ENCODE results near the gene KPRP. TPM values are rescaled to one million over a fixed set of nuclear protein-coding genes. Genes with fewer than 3 reads are reported as not detected.

Gene KPRP
- total RNA-seq, 1 experiment from 2014 or later: not detected

DNA sequence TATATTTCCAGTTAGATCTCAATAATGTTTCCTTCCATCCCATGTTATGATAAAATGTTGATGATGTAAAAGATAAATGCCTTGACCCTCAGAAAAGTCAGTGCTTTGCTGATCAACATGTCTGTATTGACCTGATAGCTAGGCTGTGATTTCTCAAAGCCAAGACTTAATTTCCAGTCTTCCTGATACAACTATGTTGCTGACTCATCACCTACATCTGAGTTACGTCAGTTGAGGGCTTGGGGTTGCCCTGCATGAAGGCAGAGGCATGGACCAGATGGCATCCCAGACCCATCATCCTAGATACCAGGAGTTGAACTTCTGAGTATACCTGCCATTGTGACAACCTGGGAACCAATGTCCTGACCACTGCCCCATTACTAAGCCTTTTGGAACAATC is 43.5 kb downstream of the KPRP start:
- no peak overlapping the region for H3K27ac ChIP-seq (ENCODE audit: low read length)
- TF ChIP-seq TCF7L2 (IDR thresholded peaks at IDR 0.05; ENCODE audit: low read depth, low read length) (no peak), POLR2AphosphoS5 (IDR thresholded peaks at IDR 0.05; ENCODE audit: low read depth, low read length) (no peak), SIN3A (IDR thresholded peaks at IDR 0.05; ENCODE audit: borderline replicate concordance, insufficient read depth, low read depth, low read length) (no peak)
- TF ChIP-seq, protein P1, sequence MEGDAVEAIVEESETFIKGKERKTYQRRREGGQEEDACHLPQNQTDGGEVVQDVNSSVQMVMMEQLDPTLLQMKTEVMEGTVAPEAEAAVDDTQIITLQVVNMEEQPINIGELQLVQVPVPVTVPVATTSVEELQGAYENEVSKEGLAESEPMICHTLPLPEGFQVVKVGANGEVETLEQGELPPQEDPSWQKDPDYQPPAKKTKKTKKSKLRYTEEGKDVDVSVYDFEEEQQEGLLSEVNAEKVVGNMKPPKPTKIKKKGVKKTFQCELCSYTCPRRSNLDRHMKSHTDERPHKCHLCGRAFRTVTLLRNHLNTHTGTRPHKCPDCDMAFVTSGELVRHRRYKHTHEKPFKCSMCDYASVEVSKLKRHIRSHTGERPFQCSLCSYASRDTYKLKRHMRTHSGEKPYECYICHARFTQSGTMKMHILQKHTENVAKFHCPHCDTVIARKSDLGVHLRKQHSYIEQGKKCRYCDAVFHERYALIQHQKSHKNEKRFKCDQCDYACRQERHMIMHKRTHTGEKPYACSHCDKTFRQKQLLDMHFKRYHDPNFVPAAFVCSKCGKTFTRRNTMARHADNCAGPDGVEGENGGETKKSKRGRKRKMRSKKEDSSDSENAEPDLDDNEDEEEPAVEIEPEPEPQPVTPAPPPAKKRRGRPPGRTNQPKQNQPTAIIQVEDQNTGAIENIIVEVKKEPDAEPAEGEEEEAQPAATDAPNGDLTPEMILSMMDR (IDR thresholded peaks at IDR 0.05): no peak
- TF ChIP-seq, protein P2, sequence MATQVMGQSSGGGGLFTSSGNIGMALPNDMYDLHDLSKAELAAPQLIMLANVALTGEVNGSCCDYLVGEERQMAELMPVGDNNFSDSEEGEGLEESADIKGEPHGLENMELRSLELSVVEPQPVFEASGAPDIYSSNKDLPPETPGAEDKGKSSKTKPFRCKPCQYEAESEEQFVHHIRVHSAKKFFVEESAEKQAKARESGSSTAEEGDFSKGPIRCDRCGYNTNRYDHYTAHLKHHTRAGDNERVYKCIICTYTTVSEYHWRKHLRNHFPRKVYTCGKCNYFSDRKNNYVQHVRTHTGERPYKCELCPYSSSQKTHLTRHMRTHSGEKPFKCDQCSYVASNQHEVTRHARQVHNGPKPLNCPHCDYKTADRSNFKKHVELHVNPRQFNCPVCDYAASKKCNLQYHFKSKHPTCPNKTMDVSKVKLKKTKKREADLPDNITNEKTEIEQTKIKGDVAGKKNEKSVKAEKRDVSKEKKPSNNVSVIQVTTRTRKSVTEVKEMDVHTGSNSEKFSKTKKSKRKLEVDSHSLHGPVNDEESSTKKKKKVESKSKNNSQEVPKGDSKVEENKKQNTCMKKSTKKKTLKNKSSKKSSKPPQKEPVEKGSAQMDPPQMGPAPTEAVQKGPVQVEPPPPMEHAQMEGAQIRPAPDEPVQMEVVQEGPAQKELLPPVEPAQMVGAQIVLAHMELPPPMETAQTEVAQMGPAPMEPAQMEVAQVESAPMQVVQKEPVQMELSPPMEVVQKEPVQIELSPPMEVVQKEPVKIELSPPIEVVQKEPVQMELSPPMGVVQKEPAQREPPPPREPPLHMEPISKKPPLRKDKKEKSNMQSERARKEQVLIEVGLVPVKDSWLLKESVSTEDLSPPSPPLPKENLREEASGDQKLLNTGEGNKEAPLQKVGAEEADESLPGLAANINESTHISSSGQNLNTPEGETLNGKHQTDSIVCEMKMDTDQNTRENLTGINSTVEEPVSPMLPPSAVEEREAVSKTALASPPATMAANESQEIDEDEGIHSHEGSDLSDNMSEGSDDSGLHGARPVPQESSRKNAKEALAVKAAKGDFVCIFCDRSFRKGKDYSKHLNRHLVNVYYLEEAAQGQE (IDR thresholded peaks at IDR 0.05; ENCODE audit: insufficient read depth in 1 of 2, low read depth in 2 of 2, low read length in 1 of 2): no peak
- ChIA-PET CTCF (no interaction called here), POLR2A (no interaction called here)
- intact Hi-C loops (cut with micrococcal nuclease; ENCODE audit: unreplicated experiment): no loop called here
- no peaks in the 10 kb centered on the region for H3K36me3 ChIP-seq (ENCODE audit: control insufficient read depth, insufficient read depth, low read length)
- ATAC-seq: no peak
- H3K4me1 ChIP-seq (ENCODE audit: control insufficient read depth, insufficient read depth, low read length): no peaks in the 10 kb centered on the region
- DNase-seq (ENCODE audit: low read depth, low spot score): no peak
- in situ Hi-C loops (cut with HindIII; ENCODE audit: low pct_unique_long_range_greater_than_20kb, low sequenced_read_pairs): no loop called here
- H3K9me3 ChIP-seq (ENCODE audit: control insufficient read depth, insufficient read depth, low read depth, low read length): no peaks in the 10 kb centered on the region
- no TSS peak for BruUV-seq (replicated peaks)
- H3K27me3 ChIP-seq (ENCODE audit: control insufficient read depth, insufficient read depth, low read length): peaks cover 2% of the 10 kb centered on the region; the same call in 1 of the 2 replicates
- H3K4me3 ChIP-seq (ENCODE audit: low read depth in 2 of 2, low read length in 2 of 2): no peak overlapping the region

DNA sequence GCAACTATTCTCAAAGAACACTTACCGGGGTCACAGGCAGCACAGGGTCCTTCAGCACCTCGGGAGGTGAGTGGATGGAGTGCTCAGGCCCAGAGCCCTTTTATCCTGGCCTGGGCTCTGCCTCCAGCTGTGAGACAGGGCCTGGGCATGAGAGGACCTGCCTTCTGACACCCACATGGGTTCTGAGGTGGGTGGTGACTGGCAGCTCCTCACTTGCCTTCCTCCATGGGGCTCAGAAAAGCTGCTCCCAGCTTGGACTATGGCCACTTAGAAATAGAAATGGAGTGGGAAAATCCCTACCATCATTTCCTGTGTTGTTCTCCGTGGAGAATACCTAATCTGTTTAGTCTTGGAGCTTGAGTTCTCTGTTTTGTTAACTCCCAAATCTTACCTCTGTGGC is 48.8 kb downstream of the KPRP start, which contains the start of gene LCE1C:
TSS of gene LCE1C (minus strand) at position 76 of the 400 bp plus-strand sequence. CDS start 1,173 bp downstream, outside the sequence.
- no peaks in the 10 kb centered on the region for H3K4me1 ChIP-seq (ENCODE audit: control insufficient read depth, insufficient read depth, low read length)
- no peak within 1 kb of the TSS for H3K4me3 ChIP-seq (ENCODE audit: low read depth in 2 of 2, low read length in 2 of 2)
- intact Hi-C loops (cut with micrococcal nuclease; ENCODE audit: unreplicated experiment): no loop called here
- no peak for DNase-seq (ENCODE audit: low read depth, low spot score)
- ChIA-PET POLR2A (no interaction called here), CTCF (no interaction called here)
- peaks cover 7% of the 10 kb centered on the region; the same call in 1 of the 2 replicates for H3K27me3 ChIP-seq (ENCODE audit: control insufficient read depth, insufficient read depth, low read length)
- no peaks in the 10 kb centered on the region for H3K9me3 ChIP-seq (ENCODE audit: control insufficient read depth, insufficient read depth, low read depth, low read length)
- TF ChIP-seq TCF7L2 (IDR thresholded peaks at IDR 0.05; ENCODE audit: low read depth, low read length) (no peak), SIN3A (IDR thresholded peaks at IDR 0.05; ENCODE audit: borderline replicate concordance, insufficient read depth, low read depth, low read length) (no peak), POLR2AphosphoS5 (IDR thresholded peaks at IDR 0.05; ENCODE audit: low read depth, low read length) (no peak)
- TF ChIP-seq, protein P1 (IDR thresholded peaks at IDR 0.05): no peak
- TF ChIP-seq, protein P2 (IDR thresholded peaks at IDR 0.05; ENCODE audit: insufficient read depth in 1 of 2, low read depth in 2 of 2, low read length in 1 of 2): no peak
- in situ Hi-C loops (cut with HindIII; ENCODE audit: low pct_unique_long_range_greater_than_20kb, low sequenced_read_pairs): no loop called here
- no TSS peak for BruUV-seq (replicated peaks)
- ATAC-seq: no peak; the same call in 1 of the 2 replicates
- no peaks in the 10 kb centered on the region for H3K36me3 ChIP-seq (ENCODE audit: control insufficient read depth, insufficient read depth, low read length)
- H3K27ac ChIP-seq (ENCODE audit: low read length): no peak within 1 kb of the TSS
